OCI-LY7 (cell line): ENCODE results near the gene SLC25A1. TPM values are rescaled to one million over a fixed set of nuclear protein-coding genes. Genes with fewer than 3 reads are reported as not detected.

ENCODE experiments used
- BruUV-seq: library from RNA; stranded (reverse); fragments of 400-500 nt; replicated peaks from 2 replicates; lab custom pipeline; 2021; lab: Mats Ljungman, UMichigan
- CTCF ChIA-PET: fragments of 300-600 bp; sonication (Branson Sonifier 250); formaldehyde crosslinking; loops from one replicate; lab custom pipeline; 2022; ENCODE audit warnings: antibody characterized with exemption; ENCODE audit not compliant: unreplicated experiment; lab: Charles Lee
- POLR2A ChIA-PET: fragments of 300-600 bp; sonication (Branson Sonifier 250); formaldehyde crosslinking; loops from one replicate; lab custom pipeline; 2022; ENCODE audit warnings: antibody characterized with exemption; lab: Charles Lee
- DNase-seq: peaks from one replicate; pipeline ENCODE4 v3.0.0-alpha.2; 2015; ENCODE audit warnings: low spot score
- H2AFZ ChIP-seq: fragments of 200-600 bp; sonication (generic), shearing (Covaris generic); 2 replicates; pipeline ENCODE4 v1.6.1; 2014; ENCODE audit warnings: mild to moderate bottlenecking, antibody characterized with exemption, low read length, moderate library complexity
- H3K27ac ChIP-seq: fragments of 200-600 bp; sonication (generic); 2 replicates; pipeline ENCODE4 v1.5.1; 2014; ENCODE audit warnings: mixed run types, low read depth, mild to moderate bottlenecking, moderate library complexity, low read length, inconsistent platforms; ENCODE audit not compliant: poor library complexity, severe bottlenecking
- H3K36me3 ChIP-seq: fragments of 200-600 bp; sonication (generic); 2 replicates; pipeline ENCODE4 v1.6.1; 2014; ENCODE audit warnings: mild to moderate bottlenecking, antibody characterized with exemption, low read length, moderate library complexity, mixed read lengths; ENCODE audit not compliant: insufficient read depth
- H3K4me1 ChIP-seq: fragments of 200-600 bp; sonication (generic); 2 replicates; pipeline ENCODE4 v1.5.1; 2014; ENCODE audit warnings: mild to moderate bottlenecking, low read length; ENCODE audit not compliant: insufficient read depth, poor library complexity, severe bottlenecking
- H3K4me2 ChIP-seq: fragments of 200-600 bp; sonication (generic); 2 replicates; pipeline ENCODE4 v1.6.1; 2014; ENCODE audit warnings: mild to moderate bottlenecking, low read length
- H3K4me3 ChIP-seq: fragments of 200-600 bp; sonication (generic); 2 replicates; pipeline ENCODE4 v1.5.1; 2014; ENCODE audit warnings: mild to moderate bottlenecking, low read depth, low read length; ENCODE audit not compliant: poor library complexity, severe bottlenecking
- H3K79me2 ChIP-seq: fragments of 200-600 bp; sonication (generic); 2 replicates; pipeline ENCODE4 v1.6.1; 2016; ENCODE audit warnings: low read depth, mild to moderate bottlenecking, low read length, moderate library complexity, mixed read lengths; ENCODE audit not compliant: insufficient read depth
- H3K9me2 ChIP-seq: fragments of 200-600 bp; sonication (generic); 2 replicates; pipeline ENCODE4 v1.6.1; 2016; ENCODE audit warnings: mild to moderate bottlenecking, low read length, mixed read lengths; ENCODE audit not compliant: insufficient read depth
- H3K9me3 ChIP-seq: fragments of 200-600 bp; sonication (generic); 2 replicates; pipeline ENCODE4 v1.6.1; 2014; ENCODE audit warnings: mild to moderate bottlenecking, mixed run types, low read length, mixed read lengths
- H4K20me1 ChIP-seq: fragments of 200-600 bp; sonication (generic); 2 replicates; pipeline ENCODE4 v1.6.1; 2014; ENCODE audit warnings: mild to moderate bottlenecking, antibody characterized with exemption, low read length, moderate library complexity, mixed read lengths; ENCODE audit not compliant: insufficient read depth
- EZH2phosphoT487 ChIP-seq: fragments of 200-600 bp; sonication (generic); IDR thresholded peaks from 2 replicates; pipeline ENCODE4 v1.6.1; 2018; ENCODE audit warnings: low read depth, borderline replicate concordance, mild to moderate bottlenecking, mixed run types, antibody characterized with exemption, low read length, moderate library complexity, mixed read lengths
- intact Hi-C: fragments of 100-400 bp; cut with micrococcal nuclease; formaldehyde crosslinking; loops from one replicate; pipeline ENCODE4 v1.10.0; 2022; ENCODE audit not compliant: unreplicated experiment
- total RNA-seq, 2 experiments: library from RNA; depleted of rRNA in 1 of 2; stranded (reverse); fragments of >200 nt in 1 of 2; shearing (Covaris generic) in 1 of 2; gene quantifications; 2 replicates each; pipeline ENCODE4 v1.2.3, GENCODE V29; 2014 to 2022
- TF ChIP-seq, protein P1 (sequence below): fragments of 200-600 bp; sonication (generic); conservative IDR thresholded peaks from 2 replicates; pipeline ENCODE4 v1.5.1; 2014; ENCODE audit warnings: mild to moderate bottlenecking, antibody characterized with exemption, low read length, moderate library complexity, mixed read lengths

The SLC25A1 gene
- total RNA-seq, 2 experiments from 2014 or later = 59.5 to 117 TPM

DNA sequence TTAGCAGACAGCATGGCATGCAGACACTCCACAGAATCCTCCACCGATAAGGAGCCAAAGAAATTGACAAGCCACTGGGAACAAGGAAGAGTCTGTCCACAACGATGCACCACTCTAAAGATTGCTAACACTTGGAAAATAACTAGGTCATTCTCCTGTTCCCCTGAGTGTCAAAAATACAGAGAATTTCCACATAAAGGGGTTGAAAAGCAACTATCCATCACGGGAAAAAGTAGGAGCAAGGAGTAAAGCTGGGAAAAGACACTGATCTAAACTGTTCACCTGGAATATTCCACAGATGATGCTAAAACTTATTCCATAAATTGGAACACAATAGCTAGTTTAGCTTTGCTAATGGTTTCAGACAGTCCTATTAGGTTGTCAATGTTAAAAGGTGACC, 47.0 kb upstream of the SLC25A1 start:
- ChIA-PET CTCF (no interaction called here), POLR2A (no interaction called here)
- Histone ChIP-seq H3K4me3 (no peak overlapping the region), H2AFZ (no peak overlapping the region), H3K4me1 (no peaks in the 10 kb centered on the region), H3K9me2 (no peaks in the 10 kb centered on the region), H3K27ac (no peak overlapping the region), H3K36me3 (no peaks in the 10 kb centered on the region), H3K9me3 (no peaks in the 10 kb centered on the region), H4K20me1 (no peaks in the 10 kb centered on the region), H3K79me2 (no peaks in the 10 kb centered on the region), H3K4me2 (no peak overlapping the region)
- no peak for DNase-seq
- BruUV-seq = no TSS peak
- no peak for TF ChIP-seq EZH2phosphoT487
- TF ChIP-seq, protein P1, sequence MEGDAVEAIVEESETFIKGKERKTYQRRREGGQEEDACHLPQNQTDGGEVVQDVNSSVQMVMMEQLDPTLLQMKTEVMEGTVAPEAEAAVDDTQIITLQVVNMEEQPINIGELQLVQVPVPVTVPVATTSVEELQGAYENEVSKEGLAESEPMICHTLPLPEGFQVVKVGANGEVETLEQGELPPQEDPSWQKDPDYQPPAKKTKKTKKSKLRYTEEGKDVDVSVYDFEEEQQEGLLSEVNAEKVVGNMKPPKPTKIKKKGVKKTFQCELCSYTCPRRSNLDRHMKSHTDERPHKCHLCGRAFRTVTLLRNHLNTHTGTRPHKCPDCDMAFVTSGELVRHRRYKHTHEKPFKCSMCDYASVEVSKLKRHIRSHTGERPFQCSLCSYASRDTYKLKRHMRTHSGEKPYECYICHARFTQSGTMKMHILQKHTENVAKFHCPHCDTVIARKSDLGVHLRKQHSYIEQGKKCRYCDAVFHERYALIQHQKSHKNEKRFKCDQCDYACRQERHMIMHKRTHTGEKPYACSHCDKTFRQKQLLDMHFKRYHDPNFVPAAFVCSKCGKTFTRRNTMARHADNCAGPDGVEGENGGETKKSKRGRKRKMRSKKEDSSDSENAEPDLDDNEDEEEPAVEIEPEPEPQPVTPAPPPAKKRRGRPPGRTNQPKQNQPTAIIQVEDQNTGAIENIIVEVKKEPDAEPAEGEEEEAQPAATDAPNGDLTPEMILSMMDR = no peak
- intact Hi-C loops = no loop called here

DNA sequence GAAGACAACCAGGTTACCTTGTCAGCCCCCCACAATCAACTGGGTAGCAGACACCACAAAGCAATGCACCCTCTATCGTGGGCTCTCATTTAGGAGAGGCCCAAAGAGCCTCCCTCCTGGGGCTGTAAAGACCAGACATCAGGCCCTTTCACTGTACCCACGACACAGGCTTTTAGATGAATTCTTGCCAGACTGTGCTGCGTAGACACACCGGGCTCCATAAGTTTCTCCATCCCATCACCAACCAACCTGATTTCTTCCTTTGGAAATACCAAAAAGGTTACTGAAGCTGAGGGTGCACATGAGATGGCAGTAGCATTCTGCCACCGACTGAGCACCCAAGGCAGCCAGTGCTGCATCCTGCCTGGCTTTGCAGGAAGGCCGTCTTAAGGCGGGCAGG, 46.4 kb upstream of the SLC25A1 start:
- TF ChIP-seq, protein P1 = no peak
- TF ChIP-seq EZH2phosphoT487 = no peak

DNA sequence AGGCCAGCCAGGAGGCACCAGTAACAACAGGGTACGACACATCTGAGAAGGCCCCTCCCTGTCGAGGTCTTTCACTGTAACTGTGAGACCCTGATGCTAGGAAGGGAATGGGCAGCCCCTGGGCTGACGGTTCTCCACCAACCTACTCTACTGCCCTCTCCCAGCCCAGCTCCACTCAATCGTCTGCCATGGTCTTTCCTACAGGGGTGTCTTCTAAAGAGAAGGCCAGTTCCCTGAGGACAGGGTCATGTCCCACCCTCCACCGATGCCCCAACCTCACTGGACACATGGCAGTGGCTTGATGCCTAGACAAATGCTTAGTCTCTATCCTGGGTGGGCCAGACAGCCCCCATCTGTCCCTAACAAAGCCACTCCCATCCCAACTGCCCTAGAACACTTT, 46.0 kb upstream of the SLC25A1 start:
- intact Hi-C loops = no loop called here
- H3K4me3 ChIP-seq = no peak overlapping the region
- ChIA-PET POLR2A (no interaction called here), CTCF (no interaction called here)
- H3K4me1 ChIP-seq = no peaks in the 10 kb centered on the region
- H3K9me3 ChIP-seq = no peaks in the 10 kb centered on the region
- no peak overlapping the region for H3K4me2 ChIP-seq
- no peak for DNase-seq
- H2AFZ ChIP-seq = no peak overlapping the region
- BruUV-seq = no TSS peak
- no peaks in the 10 kb centered on the region for H3K36me3 ChIP-seq
- H4K20me1 ChIP-seq = no peaks in the 10 kb centered on the region
- H3K27ac ChIP-seq = no peak overlapping the region
- no peak for TF ChIP-seq EZH2phosphoT487
- TF ChIP-seq, protein P1 = no peak
- no peaks in the 10 kb centered on the region for H3K79me2 ChIP-seq
- no peaks in the 10 kb centered on the region for H3K9me2 ChIP-seq

More for the DNA sequence above, 46.4 kb upstream of the SLC25A1 start:
- H3K79me2 ChIP-seq = no peaks in the 10 kb centered on the region
- H3K27ac ChIP-seq = no peak overlapping the region
- no peak for DNase-seq
- no peak overlapping the region for H3K4me2 ChIP-seq
- BruUV-seq = no TSS peak
- H2AFZ ChIP-seq = no peak overlapping the region
- no peaks in the 10 kb centered on the region for H4K20me1 ChIP-seq
- ChIA-PET POLR2A (no interaction called here), CTCF (no interaction called here)
- no peaks in the 10 kb centered on the region for H3K36me3 ChIP-seq
- no peaks in the 10 kb centered on the region for H3K9me2 ChIP-seq
- H3K4me3 ChIP-seq = no peak overlapping the region
- intact Hi-C loops = no loop called here
- no peaks in the 10 kb centered on the region for H3K4me1 ChIP-seq
- H3K9me3 ChIP-seq = no peaks in the 10 kb centered on the region
